HG02763 (cell line): ENCODE results near the gene CLUH.
A peak's percentile ranks its signal among the peaks of the same experiment; 100 is the strongest.

Source experiments
- ATAC-seq: cut with Tn5 transposase; IDR thresholded peaks from one replicate; pipeline ENCODE4 v1.9.1; 2021; ENCODE audit warnings: mild to moderate bottlenecking, moderate library complexity; ENCODE audit not compliant: unreplicated experiment

Gene CLUH

DNA sequence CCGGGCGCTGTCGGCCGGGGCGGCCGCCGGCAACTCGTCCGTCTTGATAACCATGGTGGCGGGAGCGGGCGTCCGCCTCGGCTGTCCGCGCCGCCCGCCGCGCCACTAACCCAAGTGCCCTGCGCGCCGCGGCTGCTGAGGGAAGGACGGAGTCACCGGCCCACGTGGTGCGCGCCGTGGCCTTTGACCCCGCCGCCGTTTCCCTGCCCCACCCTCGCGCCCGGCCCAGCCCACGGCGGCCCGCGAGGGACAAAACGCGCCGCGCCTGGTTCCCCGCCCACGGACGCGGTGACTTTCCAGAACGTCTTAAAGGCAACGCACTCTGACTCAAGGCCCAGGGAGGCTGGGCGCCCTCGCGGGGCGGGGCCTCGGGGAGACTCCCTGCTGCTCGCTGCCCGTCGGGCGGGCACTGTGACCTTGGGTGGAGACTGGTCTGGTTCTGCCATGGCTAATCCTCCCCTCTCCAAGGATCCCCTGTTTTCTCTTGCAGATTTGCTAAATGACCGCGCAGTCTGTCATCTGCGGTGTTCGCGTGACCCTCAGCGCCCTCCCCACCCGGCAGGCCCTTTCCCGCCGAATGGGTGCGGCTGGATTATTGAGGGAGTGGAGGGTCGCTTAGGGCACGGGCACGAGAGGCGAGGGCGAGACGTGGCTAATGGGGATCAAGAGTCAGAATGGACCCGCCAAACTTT lies at the start of gene CLUH:
Gene CLUH (minus strand): TSS at position 157 of the 692 bp plus-strand sequence. CDS start 103 bp downstream, at position 54.
- peak; percentile 69 for ATAC-seq

DNA sequence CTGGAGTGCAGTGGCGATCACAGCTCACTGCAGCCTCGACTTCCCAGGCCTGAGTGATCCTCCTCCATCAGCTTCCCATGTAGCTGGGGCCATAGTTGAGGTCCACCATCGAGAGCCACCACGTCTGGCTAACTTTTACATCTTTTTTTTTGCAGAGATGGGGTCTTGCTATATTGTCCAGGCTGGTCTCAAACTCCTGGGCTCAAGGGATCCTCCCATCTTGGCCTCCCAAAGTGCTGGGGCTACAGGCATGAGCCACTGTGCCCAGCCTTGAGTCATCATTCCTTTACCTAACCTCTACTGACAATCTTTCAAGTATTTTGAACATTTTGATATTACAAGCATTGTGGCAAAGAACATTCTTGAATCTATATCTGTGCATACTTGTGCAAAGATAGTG lies 47.3 kb upstream of the CLUH start:
- no peak for ATAC-seq

DNA sequence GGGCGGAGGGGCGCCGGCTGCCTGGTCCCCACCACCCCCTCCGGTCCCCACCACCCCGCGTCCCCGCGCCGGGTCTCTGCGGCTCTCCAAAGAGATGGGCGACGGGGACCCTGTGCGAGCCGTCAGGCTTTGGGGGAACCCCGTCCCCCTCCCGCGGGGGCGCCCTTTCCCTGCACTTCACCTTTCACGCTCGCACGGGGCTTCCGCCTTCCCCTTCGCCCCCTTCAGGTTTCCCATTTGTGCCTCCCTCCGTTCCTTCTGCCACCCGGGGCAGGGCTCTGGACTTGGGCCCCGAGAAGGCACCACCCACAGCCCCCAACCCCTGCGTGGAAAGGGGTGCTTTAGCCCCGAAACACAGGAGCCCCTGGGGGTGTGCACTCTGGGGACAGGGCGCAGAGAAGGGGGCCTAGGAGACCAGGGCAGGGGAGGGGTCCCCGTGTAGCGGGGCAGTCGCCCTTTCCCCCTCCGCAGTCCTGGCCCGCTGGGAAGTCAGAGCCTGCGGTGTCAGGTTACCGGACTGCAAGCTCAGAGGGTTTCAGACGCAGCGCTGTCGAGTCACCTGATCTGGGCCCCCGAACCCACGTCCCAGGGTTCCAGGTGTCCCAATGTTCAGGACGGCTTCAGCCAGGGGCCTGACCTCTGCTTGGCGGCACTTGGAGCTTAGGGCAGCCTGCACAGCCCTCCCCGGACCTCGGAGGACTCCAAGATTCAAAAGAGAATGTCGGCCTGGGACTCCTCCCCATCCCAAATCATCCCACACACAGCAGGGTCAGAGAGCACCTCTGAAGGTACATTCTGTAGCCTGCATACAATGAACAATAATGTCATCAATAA lies 44.5 kb upstream of the CLUH start:
- no peak for ATAC-seq

DNA sequence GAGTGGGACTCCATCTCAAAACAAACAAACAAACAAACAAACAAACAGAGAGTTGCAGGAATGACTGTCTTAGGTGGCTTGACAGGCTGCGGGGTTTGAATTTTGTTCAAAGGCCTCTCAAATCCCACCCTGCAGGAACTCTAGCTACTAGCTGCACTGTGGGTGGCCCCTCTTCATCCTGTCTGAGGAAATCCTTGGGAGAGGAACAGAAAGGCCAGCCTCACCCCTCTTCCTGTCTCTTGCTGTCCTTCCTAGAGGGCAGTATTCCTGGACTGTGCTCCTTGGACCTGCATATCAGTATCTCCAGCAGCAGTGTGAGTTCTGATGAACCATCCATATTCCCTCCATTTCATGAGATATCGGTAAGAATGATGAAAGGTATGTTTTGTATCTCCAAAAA lies 39.9 kb upstream of the CLUH start:
- no peak for ATAC-seq

DNA sequence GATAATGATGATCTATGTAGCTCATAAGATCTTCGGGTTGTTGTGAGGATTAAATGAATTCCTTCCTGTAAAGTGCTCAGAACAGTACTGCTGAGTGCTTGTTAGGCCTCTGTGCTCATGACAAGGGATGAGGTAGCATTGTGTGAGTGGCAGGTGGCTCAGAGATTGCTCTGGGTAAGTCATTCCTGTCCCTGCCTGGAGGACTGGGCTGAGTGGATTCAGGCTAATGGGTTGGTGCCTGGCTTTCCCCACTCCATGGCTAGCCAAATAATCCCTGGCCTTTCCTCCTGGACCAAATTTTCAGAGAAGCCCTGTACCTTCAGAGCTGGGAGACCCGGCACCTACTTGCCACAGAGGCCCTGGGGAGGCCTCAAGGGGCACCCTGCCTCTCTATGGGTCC lies 39.2 kb upstream of the CLUH start:
- ATAC-seq = no peak

- ATAC-seq = no peak
Measured at GRCh38 chr17:2749784-2750181, 38.2 kb upstream of the CLUH start.

- ATAC-seq = no peak
Measured at GRCh38 chr17:2749058-2749783, 37.7 kb upstream of the CLUH start, which contains the start of gene CCDC92B. TSS of gene CCDC92B (minus strand) at chr17:2749652. CDS start at chr17:2735145, 14,507 bp downstream.

- no peak for ATAC-seq
Measured at GRCh38 chr17:2745317-2746037, 33.9 kb upstream of the CLUH start.

DNA sequence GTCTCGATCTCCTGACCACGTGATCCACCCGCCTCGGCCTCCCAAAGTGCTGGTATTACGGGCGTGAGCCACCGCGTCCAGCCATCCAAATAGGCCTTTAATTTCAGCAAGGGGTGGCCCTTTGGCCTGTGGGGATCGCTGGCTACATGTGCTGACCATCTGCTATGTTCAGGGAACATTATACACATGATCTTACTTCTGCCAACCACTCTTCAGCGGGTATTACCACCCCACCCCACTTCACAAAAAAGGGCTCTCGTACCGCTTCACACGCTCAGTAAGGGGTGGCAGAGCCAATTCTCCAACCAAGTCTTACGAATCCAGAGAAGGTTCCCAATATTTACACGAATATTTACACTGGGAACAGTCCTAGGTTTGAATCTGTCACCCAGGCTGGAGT lies 26.1 kb upstream of the CLUH start:
- ATAC-seq = no peak

GRCh38 chr17:2736956-2737355 lies 25.4 kb upstream of the CLUH start:
- no peak for ATAC-seq

DNA sequence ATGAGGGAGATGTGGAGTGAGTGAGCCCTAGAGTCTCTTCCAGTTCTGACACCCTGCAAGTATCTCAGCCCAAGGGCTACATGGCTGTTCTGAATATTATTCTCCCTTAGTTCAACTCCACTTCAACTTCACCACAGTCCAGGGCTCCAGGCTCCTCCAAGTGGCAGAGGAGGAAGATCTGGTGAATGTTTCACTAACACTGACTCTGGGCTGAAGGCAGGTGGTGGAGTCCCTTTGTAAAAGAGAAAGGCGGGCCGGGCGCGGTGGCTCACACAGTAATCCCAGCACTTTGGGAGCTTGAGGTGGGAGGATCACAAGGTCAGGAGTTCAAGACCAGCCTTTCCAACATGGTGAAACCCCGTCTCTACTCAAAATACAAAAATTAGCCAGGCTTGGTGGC lies 24.3 kb upstream of the CLUH start:
- ATAC-seq = no peak

DNA sequence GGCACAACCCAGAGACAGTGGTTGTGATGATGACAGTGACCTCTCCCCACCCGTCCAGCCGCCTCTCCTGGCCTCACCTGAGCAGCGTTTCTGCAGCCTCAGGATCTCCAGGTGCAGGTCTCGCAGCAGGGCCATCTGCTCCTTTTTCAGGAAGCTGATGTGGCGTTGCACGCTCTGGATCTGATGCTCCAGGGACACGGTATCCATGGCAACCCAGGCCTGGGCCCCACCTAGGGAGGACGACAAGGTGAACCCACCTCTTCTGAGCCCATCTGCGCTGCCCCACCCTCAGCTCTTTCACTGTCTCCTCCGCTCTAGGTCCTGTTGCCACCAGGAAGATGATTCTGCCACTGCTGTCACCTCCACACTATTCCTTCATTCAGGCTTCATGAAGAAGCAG lies 23.4 kb upstream of the CLUH start:
- ATAC-seq = no peak

- no peak for ATAC-seq
Measured at GRCh38 chr17:2731807-2732206, 20.2 kb upstream of the CLUH start.

DNA sequence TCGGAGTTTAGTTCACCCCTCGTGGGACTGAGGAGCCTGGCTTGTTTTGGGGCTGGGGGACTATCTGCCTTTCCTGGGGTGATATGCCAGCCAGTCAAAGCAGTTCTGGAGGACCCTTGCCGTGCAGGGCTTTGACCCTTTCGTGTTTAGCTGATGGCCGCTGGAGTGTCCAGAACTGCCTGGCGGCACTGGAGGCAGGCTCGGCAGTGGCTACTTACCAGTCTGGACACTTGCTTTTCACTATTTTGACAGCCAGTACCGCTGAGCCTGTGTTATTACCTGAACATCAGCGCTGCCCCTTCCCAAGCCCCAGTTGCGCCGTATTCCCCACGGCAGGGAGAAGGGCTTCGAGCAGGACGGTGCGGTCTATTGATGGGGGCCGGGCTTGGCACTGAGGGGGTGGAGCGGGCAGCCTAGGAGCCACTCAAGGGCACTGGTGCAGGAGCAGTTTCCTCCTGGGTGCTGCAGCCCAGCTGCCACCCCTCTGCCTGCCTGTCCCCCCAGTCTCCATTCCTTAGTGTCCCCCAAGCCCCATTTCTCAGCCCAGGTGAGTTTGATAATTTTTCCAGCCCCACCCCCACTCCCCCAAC lies 19.3 kb upstream of the CLUH start:
- ATAC-seq = no peak

GRCh38 chr17:2724784-2725164 lies 13.2 kb upstream of the CLUH start:
- ATAC-seq = no peak

DNA sequence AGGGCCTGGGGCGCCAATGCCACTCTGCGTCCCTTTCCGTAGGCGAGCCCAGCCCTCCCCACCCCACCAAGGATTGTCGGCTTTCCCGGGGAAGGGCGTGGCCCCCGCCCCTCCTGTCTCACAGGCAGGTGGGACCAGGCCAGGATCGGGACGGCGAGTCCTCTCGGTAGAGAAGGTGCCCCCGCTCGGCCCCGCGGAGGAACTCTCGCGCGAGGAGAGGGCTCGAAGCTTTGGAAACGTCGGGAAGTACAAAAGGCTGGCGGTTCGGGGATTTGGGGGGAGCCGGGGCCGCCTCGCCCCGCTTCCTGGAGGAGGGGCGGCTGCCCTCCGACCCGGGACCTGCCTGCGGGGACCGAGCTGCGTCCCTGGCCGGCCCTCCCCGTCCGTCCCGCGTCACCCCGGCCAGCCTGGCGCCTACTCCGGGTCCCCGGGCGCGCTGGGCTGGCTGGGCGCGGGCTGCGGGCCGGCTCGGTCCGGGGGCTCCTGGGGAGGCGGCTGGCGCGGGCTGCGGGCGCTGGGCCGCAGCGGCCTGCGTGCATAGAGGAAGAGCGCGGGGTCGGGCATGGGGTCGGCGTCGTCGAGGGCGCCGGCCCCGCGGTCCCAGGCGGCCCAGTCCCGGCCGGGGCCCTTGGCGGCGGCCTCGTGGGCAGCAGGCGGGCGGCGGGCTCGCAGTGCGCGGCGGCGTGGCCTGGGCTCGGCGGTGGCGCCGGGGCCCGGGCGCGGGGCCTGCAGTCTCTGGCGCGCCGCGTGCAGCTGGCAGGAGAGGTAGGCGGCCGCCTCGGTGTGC lies 12.6 kb upstream of the CLUH start:
- no peak for ATAC-seq

DNA sequence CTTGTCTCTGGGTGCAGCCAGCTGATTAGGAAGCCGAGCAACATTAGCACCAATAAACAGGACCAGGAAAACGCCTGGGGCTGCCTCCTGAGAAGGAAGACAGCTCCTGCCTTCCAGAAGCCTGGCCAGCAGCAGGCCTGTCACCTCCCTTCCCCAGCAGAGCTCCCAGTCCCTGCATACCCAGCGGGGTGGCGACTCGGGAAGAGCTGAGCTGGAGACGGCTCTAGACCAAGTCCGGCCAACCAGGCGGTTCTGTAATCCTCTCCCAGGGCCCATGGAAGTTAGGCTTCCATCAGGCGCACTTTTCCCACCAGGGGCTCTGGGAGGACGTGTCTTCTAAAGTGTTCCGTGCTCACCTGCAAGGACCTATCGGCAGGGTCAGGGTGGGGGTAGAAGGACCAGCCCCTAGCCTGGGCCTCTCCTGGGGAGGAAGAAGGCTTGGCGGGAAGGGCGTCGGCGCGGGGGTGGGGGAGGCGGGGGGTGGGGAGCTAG lies 12.0 kb upstream of the CLUH start:
- ATAC-seq = no peak

DNA sequence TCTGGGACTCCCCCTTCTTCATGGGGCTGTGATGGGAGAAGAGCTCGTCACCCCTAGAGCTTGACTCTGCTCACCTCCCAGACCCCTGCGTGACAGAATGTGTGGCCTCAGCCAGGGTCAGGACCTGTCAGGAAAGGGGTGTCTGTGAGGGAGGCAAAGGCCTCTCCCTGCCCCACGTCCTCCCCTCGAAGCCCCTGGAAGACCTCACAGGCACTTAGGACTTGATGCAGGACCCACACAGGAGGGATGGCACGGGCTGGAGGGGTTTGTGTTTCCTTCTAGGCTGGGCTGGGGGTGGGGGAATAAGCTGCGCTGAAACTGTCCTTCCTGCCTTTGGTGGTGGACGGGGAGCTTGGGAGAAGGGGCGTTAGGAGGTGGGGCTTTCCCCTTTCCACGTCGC lies 11.0 kb upstream of the CLUH start:
- ATAC-seq = no peak

- no peak for ATAC-seq
Measured at GRCh38 chr17:2721603-2722002, 10.0 kb upstream of the CLUH start.

DNA sequence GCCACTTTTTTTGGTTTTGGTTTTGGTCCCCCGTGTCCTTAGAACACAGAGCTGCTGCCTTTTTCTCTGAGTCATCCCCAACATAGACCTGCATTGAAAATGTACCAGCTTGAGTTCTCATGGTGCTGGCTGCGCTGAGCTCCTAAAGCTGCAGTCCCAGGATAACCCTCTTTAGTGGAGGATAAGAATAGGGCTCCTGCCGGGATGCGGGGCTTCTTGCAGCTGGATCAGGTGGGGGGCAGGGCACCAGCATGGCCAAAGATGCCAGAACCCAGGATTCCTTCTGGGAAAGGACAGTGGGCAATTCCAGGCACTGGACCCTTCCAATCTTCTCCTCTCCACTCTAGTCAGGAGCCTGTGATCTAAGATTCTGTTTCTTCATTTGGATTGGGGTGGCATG lies 8.3 kb upstream of the CLUH start:
- no peak for ATAC-seq
